Breast epithelium (tissue), 3 donors: ENCODE data around the gene ECSIT.

Experiments
- POLR2A ChIP-seq: fragments of 450-650 bp; IDR thresholded peaks from one replicate; pipeline ENCODE4 v1.6.1; 2016; ENCODE audit warnings: antibody characterized with exemption, mild to moderate bottlenecking, moderate library complexity
- POLR2AphosphoS5 ChIP-seq, 3 donors: sonication (generic); formaldehyde crosslinking; IDR thresholded peaks; one replicate each; pipeline ENCODE4 v1.6.1; 2017; ENCODE audit warnings: antibody characterized with exemption in 3 of 3
- TF ChIP-seq, protein P1 (sequence below), 3 donors: fragments of 450-650 bp; IDR thresholded peaks; one replicate each; pipeline ENCODE4 v1.5.1; 2016 to 2017; ENCODE audit warnings: antibody characterized with exemption in 3 of 3, mild to moderate bottlenecking in 3 of 3, moderate library complexity in 3 of 3

DNA sequence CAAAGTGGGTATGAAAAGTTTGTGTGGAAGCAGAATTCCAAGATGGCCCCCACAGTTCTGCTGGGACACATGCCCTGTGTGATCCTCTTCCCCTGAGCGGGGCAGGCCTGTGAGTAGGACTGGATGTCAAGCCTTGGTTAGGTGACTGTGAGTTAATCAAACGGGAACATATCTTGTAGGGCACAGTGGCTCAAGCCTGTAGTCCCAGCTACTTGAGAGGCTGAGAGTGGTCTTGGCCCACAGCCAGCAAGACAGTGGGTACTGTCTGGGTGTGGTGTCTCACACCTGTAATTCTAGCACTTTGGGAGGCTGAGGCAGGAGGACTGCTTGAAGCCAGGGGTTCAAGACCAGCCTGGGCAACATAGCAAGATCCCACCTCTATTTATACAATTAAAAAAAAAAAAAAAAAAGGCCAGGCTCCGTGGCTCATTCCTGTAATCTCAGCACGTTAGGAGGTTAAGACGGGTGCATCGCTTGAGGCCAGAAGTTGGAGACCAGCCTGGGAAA lies 29.7 kb downstream of the ECSIT start:
- TF ChIP-seq POLR2A: no peak
- no peak for TF ChIP-seq POLR2AphosphoS5 (IDR thresholded peaks at IDR 0.05)
- TF ChIP-seq, protein P1, sequence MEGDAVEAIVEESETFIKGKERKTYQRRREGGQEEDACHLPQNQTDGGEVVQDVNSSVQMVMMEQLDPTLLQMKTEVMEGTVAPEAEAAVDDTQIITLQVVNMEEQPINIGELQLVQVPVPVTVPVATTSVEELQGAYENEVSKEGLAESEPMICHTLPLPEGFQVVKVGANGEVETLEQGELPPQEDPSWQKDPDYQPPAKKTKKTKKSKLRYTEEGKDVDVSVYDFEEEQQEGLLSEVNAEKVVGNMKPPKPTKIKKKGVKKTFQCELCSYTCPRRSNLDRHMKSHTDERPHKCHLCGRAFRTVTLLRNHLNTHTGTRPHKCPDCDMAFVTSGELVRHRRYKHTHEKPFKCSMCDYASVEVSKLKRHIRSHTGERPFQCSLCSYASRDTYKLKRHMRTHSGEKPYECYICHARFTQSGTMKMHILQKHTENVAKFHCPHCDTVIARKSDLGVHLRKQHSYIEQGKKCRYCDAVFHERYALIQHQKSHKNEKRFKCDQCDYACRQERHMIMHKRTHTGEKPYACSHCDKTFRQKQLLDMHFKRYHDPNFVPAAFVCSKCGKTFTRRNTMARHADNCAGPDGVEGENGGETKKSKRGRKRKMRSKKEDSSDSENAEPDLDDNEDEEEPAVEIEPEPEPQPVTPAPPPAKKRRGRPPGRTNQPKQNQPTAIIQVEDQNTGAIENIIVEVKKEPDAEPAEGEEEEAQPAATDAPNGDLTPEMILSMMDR (IDR thresholded peaks at IDR 0.05): no peak
